NCI-H748 (cell line): ENCODE data around the gene DAPK1.

Experiments
- DNase-seq: peaks from one replicate; lab custom pipeline; 2025; ENCODE audit not compliant: unreplicated experiment; lab: John Stamatoyannopoulos, UW

Gene DAPK1

GRCh38 chr9:87704342-87704741, 206.7 kb downstream of the DAPK1 start:
- no peak for DNase-seq

DNA sequence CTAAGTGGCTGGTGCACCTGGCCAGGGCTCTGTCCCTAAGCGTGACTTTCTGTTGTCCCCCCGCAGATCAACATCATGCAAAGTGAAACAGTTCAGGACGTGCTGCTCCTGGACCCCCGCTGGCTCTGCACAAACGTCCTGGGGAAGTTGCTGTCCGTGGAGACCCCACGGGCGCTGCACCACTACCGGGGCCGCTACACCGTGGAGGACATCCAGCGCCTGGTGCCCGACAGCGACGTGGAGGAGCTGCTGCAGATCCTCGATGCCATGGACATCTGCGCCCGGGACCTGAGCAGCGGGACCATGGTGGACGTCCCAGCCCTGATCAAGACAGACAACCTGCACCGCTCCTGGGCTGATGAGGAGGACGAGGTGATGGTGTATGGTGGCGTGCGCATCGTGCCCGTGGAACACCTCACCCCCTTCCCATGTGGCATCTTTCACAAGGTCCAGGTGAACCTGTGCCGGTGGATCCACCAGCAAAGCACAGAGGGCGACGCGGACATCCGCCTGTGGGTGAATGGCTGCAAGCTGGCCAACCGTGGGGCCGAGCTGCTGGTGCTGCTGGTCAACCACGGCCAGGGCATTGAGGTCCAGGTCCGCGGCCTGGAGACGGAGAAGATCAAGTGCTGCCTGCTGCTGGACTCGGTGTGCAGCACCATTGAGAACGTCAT, 208.5 kb downstream of the DAPK1 start:
- DNase-seq: no peak

DNA sequence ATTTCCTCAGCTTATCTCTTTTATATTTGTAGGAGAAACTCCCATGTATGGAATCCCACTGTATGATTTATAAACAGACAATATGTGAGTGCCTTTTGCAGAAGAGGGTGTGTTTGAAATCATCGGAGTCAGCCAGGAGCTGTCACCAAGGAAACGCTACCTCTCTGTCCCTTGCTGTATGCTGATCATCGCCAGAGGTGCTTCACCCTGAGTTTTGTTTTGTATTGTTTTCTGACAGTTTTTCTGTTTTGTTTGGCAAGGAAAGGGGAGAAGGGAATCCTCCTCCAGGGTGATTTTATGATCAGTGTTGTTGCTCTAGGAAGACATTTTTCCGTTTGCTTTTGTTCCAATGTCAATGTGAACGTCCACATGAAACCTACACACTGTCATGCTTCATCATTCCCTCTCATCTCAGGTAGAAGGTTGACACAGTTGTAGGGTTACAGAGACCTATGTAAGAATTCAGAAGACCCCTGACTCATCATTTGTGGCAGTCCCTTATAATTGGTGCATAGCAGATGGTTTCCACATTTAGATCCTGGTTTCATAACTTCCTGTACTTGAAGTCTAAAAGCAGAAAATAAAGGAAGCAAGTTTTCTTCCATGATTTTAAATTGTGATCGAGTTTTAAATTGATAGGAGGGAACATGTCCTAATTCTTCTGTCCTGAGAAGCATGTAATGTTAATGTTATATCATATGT, 210.3 kb downstream of the DAPK1 start:
- DNase-seq: peak; percentile 29

GRCh38 chr9:87708546-87708945, 210.9 kb downstream of the DAPK1 start:
- no peak for DNase-seq

- DNase-seq: no peak
These were observed 211.5 kb downstream of the DAPK1 start for GRCh38 chr9:87708986-87709728.

- DNase-seq: no peak
These were observed 212.8 kb downstream of the DAPK1 start for GRCh38 chr9:87710443-87710842.

GRCh38 chr9:87711857-87712800, 214.5 kb downstream of the DAPK1 start:
- DNase-seq: no peak

DNA sequence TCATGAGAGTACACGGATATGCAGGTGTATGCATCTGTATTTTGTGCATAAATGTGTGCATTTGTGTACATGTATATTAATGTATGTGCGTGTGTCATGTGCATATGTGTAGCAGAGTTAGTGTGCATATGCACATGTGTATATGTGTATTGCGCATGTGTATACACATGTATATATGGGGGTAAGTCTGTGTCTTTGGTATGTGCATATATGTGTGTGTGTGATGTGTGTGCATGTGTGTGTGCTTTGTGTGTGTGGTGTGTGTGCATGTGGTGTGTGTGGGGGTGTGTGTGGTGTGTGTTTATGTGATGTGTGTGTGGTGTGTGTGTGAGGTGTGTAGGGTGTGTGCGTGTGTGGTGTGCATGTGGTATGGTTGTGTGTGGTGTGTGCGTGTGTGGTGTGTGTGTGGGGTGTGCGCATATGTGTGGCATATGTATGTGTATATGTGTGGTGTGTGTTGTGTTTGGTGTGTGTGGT, 215.2 kb downstream of the DAPK1 start:
- no peak for DNase-seq

DNA sequence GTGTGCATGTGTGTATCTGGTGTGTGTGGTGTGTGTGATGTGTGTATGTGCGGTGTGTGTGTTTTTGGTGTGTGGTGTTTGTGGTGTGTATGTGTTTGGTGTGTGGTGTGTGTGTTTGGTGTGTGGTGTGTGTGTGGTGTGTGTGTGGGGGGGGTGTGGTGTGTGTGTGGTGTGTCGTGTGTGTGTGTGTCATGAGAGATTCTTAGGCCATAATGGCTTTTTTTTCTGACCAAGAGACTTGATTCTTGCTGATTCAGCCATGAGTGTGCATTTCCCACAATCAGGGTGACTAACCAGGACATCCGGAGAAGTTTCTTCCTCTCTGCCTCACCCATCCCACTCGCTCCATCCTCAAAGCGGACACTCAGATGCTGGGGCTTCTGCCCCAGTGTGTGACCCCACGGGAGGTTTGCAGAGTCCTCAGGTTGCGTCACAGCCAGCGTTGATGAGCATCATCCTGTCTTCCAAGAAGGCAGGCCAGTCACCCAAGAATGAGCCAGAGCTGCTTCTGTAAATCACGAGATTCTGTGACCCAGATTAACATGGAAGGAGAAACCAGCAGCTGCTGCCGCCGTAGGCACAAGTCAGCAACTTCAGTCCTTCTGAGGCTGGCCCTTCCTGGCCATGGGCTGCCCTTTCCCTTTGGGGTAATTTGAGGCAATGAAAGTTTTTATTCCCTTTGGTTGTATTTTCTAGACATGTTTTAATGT, 215.8 kb downstream of the DAPK1 start:
- DNase-seq: no peak

DNA sequence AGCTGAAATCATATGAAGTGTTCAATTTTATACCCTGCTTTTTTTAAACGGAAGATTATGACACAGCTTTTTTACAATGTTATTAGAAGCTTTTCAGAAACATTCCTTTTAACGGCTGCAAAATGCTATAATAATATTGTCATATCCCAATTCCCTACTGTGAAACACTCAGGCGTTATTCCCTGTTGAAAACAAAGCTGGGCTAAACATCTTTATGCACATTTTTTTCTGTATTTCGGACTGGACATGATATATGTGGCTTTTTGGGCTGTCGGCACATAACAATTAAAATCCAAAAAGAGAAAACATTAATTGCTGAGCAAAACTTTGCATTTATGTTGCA, 216.3 kb downstream of the DAPK1 start:
- no peak for DNase-seq

DNA sequence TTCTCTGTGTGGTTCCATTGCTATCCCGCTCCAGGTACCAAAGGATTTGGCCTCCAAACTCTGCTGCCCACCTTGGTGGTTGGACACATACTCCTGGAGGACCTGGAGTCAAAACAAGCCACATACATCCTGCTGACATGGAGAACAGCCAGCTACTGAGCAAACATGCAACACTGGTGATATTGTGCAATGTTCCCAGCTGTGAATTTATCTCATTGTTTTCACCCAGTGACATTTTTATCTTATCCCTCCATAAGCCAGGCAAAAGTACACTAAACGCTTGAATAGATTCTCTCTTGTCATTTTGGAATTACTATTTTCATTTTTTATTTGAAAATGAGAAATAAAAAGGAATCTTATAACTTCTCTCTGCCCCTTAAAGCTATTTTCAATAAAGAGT, 217.2 kb downstream of the DAPK1 start:
- peak; percentile 13 for DNase-seq

GRCh38 chr9:87716141-87716540, 218.5 kb downstream of the DAPK1 start:
- no peak for DNase-seq

DNA sequence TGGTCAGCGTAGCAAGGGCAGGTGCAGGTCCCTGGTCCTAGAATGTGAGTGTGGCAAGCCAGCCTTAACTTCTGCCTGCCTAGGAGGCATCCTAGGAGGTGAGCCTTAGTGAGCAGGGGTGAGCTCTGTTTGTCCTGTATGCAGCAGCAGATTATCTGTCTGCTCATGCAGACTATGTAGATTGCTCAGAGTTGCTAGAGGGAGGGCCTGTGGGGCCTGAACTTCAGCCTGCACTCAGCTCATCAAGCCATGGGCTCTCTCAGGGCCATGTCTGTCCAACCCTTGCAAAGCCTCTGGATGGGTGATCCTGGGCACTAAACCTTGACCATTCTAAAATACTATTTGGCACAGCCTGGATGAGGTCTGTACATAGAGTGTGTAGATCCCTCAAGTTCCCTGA, 219.8 kb downstream of the DAPK1 start:
- DNase-seq: no peak

GRCh38 chr9:87718231-87718630, 220.6 kb downstream of the DAPK1 start:
- DNase-seq: no peak

DNA sequence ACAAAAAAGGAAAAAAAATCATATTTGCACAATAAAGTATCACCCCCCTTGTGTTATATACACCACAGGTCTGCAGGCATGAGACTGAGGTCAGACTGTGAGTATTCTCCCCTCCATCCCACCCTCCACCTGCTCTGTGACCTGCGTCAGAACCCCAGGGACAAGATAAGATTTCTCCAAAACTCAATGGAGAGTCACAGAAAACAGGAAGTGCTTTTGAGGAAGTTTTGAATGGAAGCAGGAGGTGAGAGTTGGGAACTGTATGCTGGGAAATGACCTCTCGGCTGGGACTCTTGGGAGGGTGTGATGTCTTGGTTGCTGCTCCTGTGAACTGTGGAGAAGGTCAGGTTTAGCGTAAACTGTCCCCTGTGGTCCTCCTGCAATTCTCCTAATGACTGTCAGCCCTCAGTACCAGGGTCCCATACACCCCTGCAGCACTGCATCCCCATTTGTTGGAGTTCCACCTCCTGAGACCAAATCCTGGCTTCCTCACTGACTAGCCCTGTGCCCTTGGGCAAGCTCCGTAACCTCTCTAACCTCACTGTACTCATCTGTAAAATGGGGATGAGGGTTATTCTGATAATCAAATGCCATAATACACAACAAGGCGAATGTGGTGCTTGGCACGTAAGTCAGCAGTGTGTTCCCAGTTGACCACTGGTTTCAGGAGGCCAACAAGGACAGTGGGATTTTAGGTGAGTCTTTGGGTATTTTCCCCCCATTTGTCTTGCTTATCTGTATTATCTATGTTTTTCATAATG, 221.4 kb downstream of the DAPK1 start:
- no peak for DNase-seq

DNA sequence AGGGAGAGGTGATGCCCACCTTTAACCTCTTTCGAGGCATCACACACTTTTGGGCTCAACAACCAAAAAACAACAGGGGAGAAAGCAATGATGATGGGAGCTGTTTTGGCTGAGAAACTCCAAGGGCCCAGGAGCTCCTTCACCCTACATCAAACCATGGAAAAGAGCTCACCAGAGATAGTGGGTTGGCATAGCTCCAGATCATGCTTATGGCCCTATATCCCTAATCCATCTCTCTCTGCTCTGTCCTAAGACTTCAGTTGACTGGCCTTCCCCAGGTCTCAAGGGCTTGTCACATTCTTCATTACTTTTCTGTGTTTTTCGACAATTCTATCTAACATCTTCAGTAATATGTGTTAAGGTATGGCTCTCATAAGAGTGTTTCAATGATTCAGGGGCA, 222.5 kb downstream of the DAPK1 start:
- DNase-seq: no peak

DNA sequence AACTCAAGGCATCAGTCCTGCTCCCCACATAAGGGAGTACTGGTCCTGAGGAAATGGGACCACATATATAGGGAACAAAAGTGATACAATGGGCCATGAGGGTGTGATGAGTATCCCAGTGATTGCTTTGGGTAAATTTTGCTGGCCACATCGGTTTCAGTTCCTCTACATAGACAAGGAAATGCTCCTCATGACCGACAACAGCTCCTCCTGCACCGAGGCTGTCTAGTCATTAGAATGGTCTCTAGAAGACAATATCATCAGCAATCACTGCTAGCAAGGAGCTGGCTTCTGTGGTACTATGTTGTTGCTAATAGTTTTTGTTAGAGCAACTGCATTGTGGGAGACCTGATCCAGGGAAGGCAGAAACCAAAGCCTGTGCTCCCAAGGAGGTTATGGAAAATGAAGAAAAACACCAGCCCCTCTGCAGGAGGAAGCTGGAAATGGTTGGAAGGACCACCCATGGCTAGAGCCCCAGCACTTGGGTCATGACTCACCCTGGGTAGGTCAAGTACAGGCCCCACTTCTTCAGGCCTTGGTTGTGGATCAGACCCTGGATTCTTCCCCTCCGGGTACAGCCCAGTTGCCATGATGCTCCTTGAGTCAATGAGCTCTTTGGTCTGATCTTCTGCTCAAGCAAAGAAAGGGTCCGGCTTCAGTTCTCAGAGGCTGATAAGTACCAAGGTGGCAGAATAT, 224.9 kb downstream of the DAPK1 start:
- no peak for DNase-seq

DNA sequence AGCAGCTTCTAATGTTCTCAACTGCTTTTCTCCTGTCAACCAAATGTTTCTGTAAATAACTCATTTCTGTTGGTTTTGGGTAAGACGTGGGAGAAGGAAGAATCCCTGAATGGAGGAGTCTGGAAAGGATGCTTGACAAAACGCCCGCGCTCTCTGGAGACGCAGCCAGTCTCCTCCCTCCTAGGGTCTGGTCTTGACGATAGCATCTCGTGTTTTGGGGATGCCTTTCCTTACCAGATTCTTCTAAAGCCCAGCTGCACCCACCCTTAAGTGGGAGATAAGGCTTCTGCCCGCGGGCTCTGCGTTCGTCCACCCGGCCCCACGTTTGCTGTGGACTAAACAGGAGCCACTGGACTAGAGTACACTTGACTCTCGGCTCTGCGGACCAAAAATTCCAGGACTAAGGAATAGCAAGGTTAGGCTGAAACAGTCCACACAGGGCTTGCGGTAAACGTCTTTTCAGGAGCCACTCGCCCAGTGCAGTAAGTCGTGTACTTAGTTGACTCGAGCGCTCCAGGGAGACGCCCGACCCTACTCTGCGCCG, 227.8 kb downstream of the DAPK1 start:
- no peak for DNase-seq
